Body of pancreas (tissue), 4 donors: ENCODE measurements around the gene PPP1R7.

Experiments
- CTCF ChIP-seq, 7 experiments: fragments of 450-650 bp in 4 of 7; fragments of 200-600 bp in 3 of 7; sonication (generic) in 3 of 7; IDR thresholded peaks; one replicate each; pipeline ENCODE4 v1.5.1; 2016 to 2019; ENCODE audit warnings: antibody characterized with exemption in 7 of 7
- POLR2A ChIP-seq, 3 donors: fragments of 450-650 bp; IDR thresholded peaks; one replicate each; pipeline ENCODE4 v1.6.1; 2016; ENCODE audit warnings: antibody characterized with exemption in 3 of 3, mild to moderate bottlenecking in 2 of 3

- TF ChIP-seq CTCF (IDR thresholded peaks at IDR 0.05) = no peak
- no peak for TF ChIP-seq POLR2A (IDR thresholded peaks at IDR 0.05)
These were observed 16.8 kb upstream of the PPP1R7 start for GRCh38 chr2:241133436-241133820.
